Vagina (tissue), 2 donors: ENCODE results near the gene C17orf100.

Source experiments
- POLR2A ChIP-seq, 2 donors: fragments of 450-650 bp; IDR thresholded peaks; one replicate each; pipeline ENCODE4 v1.6.1; 2017; ENCODE audit warnings: antibody characterized with exemption in 2 of 2, mild to moderate bottlenecking in 2 of 2, moderate library complexity in 2 of 2
- POLR2AphosphoS5 ChIP-seq, 2 donors: sonication (generic); formaldehyde crosslinking; IDR thresholded peaks; one replicate each; pipeline ENCODE4 v1.9.0; 2017; ENCODE audit warnings: antibody characterized with exemption in 2 of 2, mild to moderate bottlenecking in 2 of 2, low read depth in 1 of 2; ENCODE audit not compliant: insufficient read depth in 1 of 2
- TF ChIP-seq, protein P1 (sequence below), 3 experiments: fragments of 450-650 bp in 2 of 3; fragments of 200-600 bp in 1 of 3; sonication (generic) in 1 of 3; IDR thresholded peaks; one replicate each; pipeline ENCODE4 v1.5.1; 2017 to 2019; ENCODE audit warnings: antibody characterized with exemption in 3 of 3, mild to moderate bottlenecking in 2 of 3, moderate library complexity in 2 of 3

DNA sequence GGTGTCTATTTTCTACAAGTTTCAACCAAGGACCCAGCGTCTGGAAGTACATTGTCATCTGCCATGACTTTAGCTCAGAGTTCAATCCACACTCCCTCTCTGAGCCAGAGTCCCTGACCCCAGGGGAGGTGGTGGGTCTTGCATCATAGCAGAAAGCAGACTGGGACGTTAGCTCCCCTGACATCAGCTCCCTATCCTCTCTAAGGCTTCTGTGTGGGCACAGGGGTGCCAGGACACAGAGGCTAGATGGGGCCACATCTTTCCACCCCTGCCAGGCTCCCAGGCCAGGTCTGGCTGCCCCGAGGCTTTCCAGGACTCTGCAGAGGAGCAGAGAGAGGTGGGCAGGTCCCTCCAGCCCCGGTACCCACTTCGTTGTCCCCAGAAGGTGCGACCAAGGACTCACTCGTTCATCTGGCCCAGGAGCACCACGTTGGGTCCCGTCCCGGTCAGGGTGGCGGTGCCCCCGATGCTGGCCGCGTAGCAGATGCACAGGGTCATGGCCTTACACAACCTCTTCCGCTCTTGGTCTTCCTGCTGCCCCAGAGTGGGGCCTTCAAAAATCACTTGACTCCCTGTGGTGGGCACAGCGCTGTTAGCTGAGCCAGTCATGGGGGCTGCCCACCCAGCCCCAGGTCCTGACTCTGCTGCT lies 51.1 kb downstream of the C17orf100 start:
- TF ChIP-seq, protein P1, sequence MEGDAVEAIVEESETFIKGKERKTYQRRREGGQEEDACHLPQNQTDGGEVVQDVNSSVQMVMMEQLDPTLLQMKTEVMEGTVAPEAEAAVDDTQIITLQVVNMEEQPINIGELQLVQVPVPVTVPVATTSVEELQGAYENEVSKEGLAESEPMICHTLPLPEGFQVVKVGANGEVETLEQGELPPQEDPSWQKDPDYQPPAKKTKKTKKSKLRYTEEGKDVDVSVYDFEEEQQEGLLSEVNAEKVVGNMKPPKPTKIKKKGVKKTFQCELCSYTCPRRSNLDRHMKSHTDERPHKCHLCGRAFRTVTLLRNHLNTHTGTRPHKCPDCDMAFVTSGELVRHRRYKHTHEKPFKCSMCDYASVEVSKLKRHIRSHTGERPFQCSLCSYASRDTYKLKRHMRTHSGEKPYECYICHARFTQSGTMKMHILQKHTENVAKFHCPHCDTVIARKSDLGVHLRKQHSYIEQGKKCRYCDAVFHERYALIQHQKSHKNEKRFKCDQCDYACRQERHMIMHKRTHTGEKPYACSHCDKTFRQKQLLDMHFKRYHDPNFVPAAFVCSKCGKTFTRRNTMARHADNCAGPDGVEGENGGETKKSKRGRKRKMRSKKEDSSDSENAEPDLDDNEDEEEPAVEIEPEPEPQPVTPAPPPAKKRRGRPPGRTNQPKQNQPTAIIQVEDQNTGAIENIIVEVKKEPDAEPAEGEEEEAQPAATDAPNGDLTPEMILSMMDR (IDR thresholded peaks at IDR 0.05): no peak
- no peak for TF ChIP-seq POLR2A (IDR thresholded peaks at IDR 0.05)
- no peak for TF ChIP-seq POLR2AphosphoS5 (IDR thresholded peaks at IDR 0.05; ENCODE audit: insufficient read depth in 1 of 2, low read depth in 1 of 2)
